ENCODE results near the gene AR.

The AR gene

DNA sequence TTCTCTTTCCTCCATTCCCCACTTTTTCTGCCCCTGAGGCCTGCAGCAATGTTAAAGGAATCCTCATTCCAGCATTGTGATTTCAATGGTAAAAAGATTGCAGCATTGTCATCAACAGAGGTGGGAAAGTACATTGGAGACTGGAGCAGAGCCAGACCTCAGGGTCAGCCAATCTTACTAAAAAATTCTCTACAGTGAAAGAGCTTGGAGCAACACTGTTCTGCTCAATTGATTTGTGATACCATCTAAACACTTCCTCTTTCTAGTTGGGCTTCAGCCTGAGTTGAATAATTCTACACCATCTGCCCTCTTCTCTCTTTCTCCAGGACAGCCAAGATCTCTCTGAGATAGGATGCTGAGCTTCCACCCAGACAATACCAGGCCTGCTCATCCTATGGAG lies 176.5 kb downstream of the AR start:
- Histone ChIP-seq H3K4me3 (ENCODE audit: insufficient read depth, low read length, poor library complexity, severe bottlenecking) (no peak overlapping the region), H3K36me3 (ENCODE audit: low read length) (no peaks in the 10 kb centered on the region), H2AFZ (ENCODE audit: low read depth, low read length, severe bottlenecking) (no peak overlapping the region), H3K4me2 (ENCODE audit: low read depth, low read length, poor library complexity, severe bottlenecking) (no peak overlapping the region), H3K27me3 (ENCODE audit: low read length) (no peaks in the 10 kb centered on the region), H3K27ac (ENCODE audit: low read depth, low read length) (no peak overlapping the region), H3K9me2 (replicated peaks; ENCODE audit: insufficient read depth, low read length) (no peaks in the 10 kb centered on the region), H3K79me2 (ENCODE audit: insufficient read depth, low read length) (no peaks in the 10 kb centered on the region), H3K9ac (ENCODE audit: low read length) (no peak overlapping the region), H3F3A (ENCODE audit: insufficient read depth) (no peaks in the 10 kb centered on the region), H3K9me3 (ENCODE audit: insufficient read depth, low read length) (no peaks in the 10 kb centered on the region), H4K20me1 (ENCODE audit: low read depth, low read length) (no peaks in the 10 kb centered on the region)
- TF ChIP-seq, protein P1, sequence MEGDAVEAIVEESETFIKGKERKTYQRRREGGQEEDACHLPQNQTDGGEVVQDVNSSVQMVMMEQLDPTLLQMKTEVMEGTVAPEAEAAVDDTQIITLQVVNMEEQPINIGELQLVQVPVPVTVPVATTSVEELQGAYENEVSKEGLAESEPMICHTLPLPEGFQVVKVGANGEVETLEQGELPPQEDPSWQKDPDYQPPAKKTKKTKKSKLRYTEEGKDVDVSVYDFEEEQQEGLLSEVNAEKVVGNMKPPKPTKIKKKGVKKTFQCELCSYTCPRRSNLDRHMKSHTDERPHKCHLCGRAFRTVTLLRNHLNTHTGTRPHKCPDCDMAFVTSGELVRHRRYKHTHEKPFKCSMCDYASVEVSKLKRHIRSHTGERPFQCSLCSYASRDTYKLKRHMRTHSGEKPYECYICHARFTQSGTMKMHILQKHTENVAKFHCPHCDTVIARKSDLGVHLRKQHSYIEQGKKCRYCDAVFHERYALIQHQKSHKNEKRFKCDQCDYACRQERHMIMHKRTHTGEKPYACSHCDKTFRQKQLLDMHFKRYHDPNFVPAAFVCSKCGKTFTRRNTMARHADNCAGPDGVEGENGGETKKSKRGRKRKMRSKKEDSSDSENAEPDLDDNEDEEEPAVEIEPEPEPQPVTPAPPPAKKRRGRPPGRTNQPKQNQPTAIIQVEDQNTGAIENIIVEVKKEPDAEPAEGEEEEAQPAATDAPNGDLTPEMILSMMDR (IDR thresholded peaks at IDR 0.05; ENCODE audit: insufficient read depth, low read length, poor library complexity, severe bottlenecking), result no peak
- TF ChIP-seq EZH2phosphoT487 (conservative IDR thresholded peaks at IDR 0.05; ENCODE audit: low read length), result no peak

DNA sequence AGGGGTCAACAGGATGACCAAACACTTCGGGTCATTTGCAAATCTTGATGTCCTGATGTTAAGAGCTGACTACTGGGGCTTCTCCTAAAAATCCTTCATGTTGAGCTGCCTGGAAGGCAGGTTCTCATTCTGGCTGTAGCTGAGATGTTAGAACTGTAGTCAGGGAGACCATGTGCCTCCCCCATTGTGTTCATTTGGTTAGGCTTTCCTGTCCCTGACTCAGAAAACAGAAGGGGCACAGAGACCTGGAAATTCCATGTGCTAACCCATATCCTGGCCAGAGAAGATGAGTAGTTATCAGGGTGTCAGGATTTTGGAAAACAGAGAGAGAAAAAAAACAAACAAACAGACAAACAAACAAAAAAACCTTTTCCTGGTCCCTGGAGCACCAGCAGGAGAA lies 177.5 kb downstream of the AR start:
- H3K4me3 ChIP-seq (ENCODE audit: insufficient read depth, low read length, poor library complexity, severe bottlenecking), result no peak overlapping the region
- no peaks in the 10 kb centered on the region for H3K36me3 ChIP-seq (ENCODE audit: low read length)
- no peak for TF ChIP-seq EZH2phosphoT487 (conservative IDR thresholded peaks at IDR 0.05; ENCODE audit: low read length)
- TF ChIP-seq, protein P1 (IDR thresholded peaks at IDR 0.05; ENCODE audit: insufficient read depth, low read length, poor library complexity, severe bottlenecking), result no peak
- no peak overlapping the region for H3K9ac ChIP-seq (ENCODE audit: low read length)
- no peaks in the 10 kb centered on the region for H3F3A ChIP-seq (ENCODE audit: insufficient read depth)
- H3K9me2 ChIP-seq (replicated peaks; ENCODE audit: insufficient read depth, low read length), result no peaks in the 10 kb centered on the region
- no peak overlapping the region for H2AFZ ChIP-seq (ENCODE audit: low read depth, low read length, severe bottlenecking)
- no peaks in the 10 kb centered on the region for H3K9me3 ChIP-seq (ENCODE audit: insufficient read depth, low read length)
- H3K27ac ChIP-seq (ENCODE audit: low read depth, low read length), result no peak overlapping the region
- no peak overlapping the region for H3K4me2 ChIP-seq (ENCODE audit: low read depth, low read length, poor library complexity, severe bottlenecking)
- H4K20me1 ChIP-seq (ENCODE audit: low read depth, low read length), result no peaks in the 10 kb centered on the region
- no peaks in the 10 kb centered on the region for H3K79me2 ChIP-seq (ENCODE audit: insufficient read depth, low read length)
- H3K27me3 ChIP-seq (ENCODE audit: low read length), result no peaks in the 10 kb centered on the region

DNA sequence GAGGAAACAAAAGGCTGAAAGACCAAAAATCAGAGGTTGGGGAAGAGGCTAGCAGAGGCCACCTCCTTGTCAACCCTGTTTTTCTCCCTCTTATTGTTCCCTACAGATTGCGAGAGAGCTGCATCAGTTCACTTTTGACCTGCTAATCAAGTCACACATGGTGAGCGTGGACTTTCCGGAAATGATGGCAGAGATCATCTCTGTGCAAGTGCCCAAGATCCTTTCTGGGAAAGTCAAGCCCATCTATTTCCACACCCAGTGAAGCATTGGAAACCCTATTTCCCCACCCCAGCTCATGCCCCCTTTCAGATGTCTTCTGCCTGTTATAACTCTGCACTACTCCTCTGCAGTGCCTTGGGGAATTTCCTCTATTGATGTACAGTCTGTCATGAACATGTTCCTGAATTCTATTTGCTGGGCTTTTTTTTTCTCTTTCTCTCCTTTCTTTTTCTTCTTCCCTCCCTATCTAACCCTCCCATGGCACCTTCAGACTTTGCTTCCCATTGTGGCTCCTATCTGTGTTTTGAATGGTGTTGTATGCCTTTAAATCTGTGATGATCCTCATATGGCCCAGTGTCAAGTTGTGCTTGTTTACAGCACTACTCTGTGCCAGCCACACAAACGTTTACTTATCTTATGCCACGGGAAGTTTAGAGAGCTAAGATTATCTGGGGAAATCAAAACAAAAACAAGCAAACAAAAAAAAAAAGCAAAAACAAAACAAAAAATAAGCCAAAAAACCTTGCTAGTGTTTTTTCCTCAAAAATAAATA lies 179.9 kb downstream of the AR start:
- no peaks in the 10 kb centered on the region for H3K27me3 ChIP-seq (ENCODE audit: low read length)
- H4K20me1 ChIP-seq (ENCODE audit: low read depth, low read length), result no peaks in the 10 kb centered on the region
- no peak overlapping the region for H3K4me2 ChIP-seq (ENCODE audit: low read depth, low read length, poor library complexity, severe bottlenecking)
- H3K4me3 ChIP-seq (ENCODE audit: insufficient read depth, low read length, poor library complexity, severe bottlenecking), result no peak overlapping the region
- H3K79me2 ChIP-seq (ENCODE audit: insufficient read depth, low read length), result no peaks in the 10 kb centered on the region
- no peak overlapping the region for H2AFZ ChIP-seq (ENCODE audit: low read depth, low read length, severe bottlenecking)
- H3K27ac ChIP-seq (ENCODE audit: low read depth, low read length), result no peak overlapping the region
- no peak for TF ChIP-seq EZH2phosphoT487 (conservative IDR thresholded peaks at IDR 0.05; ENCODE audit: low read length)
- TF ChIP-seq, protein P1 (IDR thresholded peaks at IDR 0.05; ENCODE audit: insufficient read depth, low read length, poor library complexity, severe bottlenecking), result no peak
- H3K9me2 ChIP-seq (replicated peaks; ENCODE audit: insufficient read depth, low read length), result no peaks in the 10 kb centered on the region
- H3F3A ChIP-seq (ENCODE audit: insufficient read depth), result no peaks in the 10 kb centered on the region
- no peaks in the 10 kb centered on the region for H3K9me3 ChIP-seq (ENCODE audit: insufficient read depth, low read length)
- H3K36me3 ChIP-seq (ENCODE audit: low read length), result no peaks in the 10 kb centered on the region
- H3K9ac ChIP-seq (ENCODE audit: low read length), result no peak overlapping the region

All from SU-DHL-6 (cell line).